ENCODE data around the gene ECHDC3.

ECHDC3 gene

DNA sequence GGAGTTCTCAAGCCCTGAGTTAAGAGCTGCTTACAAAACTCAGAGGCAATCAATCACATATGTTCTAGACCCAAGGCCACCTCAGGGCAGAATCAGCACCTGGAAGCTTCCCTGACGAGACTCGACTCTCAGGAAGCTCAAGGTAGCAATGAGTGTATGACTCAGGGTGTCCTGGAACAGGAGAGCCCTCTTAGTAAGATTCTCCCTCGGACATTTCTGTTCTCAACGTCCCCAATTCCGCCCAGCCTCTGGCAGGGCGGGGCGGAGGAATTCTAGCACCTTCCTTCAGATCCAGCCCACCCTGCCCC, 41.3 kb downstream of the ECHDC3 start:
- DNase-seq (ENCODE audit: low spot score) = no peak

DNA sequence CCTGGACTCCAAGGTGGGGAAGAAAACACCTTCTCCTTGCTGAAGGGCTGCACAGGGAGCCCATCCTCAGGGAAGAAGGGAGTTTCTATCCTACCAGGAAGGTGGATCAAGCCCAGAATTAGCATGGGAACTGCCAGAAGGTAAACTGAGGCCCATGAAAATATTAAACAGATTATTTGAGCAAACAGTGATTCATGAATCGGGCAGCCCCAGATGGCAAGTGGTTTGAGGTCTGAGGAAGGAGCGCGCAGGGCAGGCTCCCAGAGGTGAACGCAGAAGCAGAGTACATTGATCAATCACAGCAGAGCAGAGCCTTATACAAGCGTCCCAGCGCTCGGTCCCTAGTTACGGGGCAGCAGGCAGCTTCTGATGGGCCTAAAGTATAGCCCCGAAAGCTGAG, 45.2 kb downstream of the ECHDC3 start:
- DNase-seq (ENCODE audit: low spot score) = no peak

DNA sequence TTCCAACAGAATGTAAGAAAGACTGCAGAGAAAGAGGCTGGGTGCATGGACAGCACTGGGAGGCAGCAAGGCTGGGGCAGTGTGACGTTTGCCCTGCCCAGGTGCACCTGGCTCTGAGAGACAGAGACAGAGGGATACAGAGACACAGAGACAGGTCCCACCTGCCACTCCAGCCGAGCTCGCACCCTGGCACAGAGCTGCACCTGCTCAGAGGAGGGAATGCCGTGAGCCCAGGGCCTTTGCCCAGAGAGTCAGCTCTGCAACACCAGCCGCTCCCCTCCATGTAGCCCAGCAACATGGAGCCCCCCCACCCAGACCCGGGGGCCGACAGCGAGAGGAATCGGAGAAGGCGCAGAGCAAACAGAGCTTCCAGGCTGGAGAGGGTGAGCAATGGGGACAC, 45.7 kb downstream of the ECHDC3 start:
- DNase-seq (ENCODE audit: low spot score) = no peak

DNA sequence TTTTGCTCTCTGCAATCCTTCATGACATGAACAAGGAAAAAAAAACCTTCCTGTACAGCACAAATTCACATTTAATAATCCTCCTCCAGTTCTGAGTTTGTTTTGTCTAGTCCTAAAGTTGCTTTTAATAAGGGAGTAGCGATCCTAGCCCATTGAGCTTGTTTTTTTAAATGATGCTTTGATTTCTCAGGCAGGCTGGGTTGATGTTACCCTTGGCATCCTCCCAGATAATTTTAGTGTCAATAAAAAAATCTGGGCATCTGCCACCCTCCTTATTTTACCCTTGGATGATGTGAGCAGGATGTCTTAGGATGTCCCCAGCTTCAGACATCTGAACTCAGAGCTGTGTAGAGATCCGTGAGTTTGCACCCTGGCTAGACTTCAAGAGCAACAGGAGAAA, 47.1 kb downstream of the ECHDC3 start:
- DNase-seq (ENCODE audit: low spot score) = no peak

DNA sequence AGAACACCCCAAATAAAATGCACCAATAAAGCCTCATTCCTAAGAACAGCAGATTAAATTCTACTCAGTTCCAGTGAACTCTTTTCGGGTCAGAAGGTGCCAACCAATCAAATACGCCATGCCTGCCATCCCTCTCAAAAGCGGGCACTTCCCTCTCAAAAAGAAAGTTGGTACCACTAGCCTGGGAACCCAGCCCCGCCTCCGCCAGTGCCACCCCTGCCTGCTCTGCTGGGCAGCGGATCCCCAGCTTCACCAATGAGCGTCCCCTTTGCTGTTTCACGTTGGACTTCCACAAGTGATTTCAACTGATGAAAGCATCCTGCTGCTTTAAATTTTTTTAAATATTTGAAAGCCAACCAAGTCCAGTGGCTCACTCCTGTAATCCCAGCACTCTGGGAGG, 47.8 kb downstream of the ECHDC3 start:
- DNase-seq (ENCODE audit: low spot score) = no peak

DNA sequence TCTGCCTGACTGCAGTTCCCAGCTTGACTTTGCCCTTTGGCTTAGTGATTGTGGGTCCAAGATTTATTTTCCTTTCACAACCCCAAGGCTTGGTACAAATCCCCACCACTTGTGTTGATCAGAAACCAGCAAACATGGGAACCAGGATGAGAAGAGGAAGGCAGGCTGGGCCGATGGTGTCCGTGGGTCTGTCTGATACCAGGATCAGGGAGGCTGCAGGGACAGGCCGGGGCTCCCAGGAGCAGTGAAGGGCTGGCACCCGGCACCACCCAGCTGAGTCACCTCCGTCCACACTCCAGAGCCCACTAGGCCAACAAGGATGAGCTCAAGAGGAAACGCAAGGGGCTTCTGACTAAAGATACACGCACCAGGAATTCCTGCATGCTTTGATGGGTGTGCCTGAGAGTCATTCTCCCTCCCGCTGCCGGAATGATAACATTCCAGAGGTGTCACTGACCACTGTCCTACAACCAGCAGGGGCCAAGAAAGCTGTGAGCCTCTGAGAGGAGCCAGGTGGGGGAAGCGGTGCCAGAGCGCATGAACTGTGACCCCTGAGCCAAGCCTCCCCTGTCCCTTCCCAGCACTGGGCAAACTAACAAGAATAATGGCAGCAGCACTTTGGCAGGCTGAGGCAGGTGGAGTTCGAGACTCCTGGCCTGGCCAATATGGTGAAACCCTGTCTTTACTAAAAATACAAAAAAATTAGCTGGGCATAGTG, 51.7 kb downstream of the ECHDC3 start:
- no peak for DNase-seq (ENCODE audit: low spot score)

DNA sequence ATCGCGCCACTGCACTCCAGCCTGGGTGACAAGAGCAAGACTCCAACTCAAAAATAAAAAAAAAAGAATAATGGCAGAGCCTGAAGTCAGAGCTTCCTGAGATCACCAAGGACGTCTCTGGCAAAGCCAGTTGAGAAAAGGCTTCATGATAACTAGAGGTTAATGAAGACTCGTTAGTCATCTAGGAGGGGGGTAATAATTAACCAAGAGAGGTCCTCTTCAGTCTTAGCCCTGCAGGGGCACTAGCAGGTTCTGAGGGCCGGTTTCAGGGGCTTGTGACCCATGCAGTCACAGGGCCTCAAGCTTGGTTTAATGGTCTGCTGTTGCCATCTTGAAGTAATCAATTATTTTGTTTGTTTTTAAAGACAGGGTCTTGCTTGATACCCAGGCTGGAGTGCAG, 52.4 kb downstream of the ECHDC3 start:
- DNase-seq (ENCODE audit: low spot score) = no peak

DNA sequence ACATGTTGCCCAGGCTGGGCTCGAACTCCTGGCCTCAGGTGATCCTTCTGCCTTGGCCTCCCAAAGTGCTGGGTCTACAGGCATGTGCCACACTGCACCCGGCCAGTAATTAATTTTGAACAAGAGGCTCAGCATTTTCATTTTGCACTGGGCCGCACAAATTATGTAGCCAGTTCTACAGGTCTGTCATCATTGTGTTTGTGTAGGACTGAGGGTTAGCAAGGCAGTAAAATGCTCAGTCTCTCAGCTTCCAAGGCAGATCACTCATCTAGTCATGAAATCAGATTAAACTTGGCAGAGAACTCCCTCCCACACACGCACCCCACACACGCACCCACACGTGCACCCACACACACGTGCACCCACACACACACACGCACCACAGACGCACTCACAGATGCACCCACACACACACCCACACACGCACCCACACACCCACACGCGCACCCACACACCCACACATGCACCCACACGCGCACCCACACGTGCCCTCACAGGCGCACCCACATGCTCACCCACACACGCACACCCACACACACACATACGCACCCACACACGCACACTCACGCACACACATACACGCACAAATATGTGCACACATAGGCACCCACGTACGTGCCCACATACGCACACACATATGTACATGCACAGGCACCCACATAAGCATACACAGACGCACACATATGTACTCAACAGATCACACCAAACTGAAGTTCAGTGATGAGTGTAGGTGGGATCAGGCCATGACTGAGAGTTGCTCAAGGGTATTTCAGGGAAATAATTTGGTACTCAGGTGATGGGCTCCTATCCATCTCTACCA, 53.1 kb downstream of the ECHDC3 start:
- DNase-seq (ENCODE audit: low spot score) = no peak

DNA sequence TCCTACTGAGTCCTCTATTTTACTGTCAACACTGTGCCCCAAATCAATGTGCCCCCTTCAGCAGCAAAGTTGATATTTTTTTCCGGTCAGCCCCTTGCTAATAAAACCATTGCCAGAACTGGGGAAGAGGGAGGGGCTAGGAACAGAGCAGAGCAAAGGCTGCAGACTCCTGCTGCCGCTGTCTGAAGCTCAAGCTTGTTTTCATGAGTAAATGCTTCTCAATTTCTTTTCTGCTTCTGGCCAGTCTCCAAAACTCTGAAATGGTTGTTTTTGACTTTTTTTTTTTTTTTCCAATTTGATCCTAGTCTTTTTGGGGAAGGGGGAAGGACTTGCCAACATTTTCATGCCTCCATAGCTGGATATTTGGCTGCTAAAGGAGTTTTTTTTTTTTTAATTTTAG, 54.3 kb downstream of the ECHDC3 start:
- no peak for DNase-seq (ENCODE audit: low spot score)

DNA sequence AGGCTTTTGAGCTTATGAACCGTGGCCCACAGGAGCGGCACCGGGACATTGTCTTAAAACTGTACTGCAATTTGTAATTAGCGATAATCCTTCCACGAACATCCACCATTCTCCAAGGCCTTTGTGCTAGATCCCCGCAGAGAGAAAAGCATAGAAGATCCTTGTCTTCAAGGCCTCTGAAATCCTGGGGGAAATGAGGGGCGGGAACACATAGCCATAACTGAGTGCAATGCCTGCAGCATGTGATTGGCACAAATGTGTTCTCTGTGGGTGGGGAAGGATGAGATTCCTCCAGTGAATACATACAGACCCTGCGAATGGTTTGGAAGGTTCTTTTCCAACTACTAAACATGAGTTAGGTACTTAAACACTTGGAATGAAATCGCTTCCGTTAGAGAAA, 55.1 kb downstream of the ECHDC3 start:
- no peak for DNase-seq (ENCODE audit: low spot score)

DNA sequence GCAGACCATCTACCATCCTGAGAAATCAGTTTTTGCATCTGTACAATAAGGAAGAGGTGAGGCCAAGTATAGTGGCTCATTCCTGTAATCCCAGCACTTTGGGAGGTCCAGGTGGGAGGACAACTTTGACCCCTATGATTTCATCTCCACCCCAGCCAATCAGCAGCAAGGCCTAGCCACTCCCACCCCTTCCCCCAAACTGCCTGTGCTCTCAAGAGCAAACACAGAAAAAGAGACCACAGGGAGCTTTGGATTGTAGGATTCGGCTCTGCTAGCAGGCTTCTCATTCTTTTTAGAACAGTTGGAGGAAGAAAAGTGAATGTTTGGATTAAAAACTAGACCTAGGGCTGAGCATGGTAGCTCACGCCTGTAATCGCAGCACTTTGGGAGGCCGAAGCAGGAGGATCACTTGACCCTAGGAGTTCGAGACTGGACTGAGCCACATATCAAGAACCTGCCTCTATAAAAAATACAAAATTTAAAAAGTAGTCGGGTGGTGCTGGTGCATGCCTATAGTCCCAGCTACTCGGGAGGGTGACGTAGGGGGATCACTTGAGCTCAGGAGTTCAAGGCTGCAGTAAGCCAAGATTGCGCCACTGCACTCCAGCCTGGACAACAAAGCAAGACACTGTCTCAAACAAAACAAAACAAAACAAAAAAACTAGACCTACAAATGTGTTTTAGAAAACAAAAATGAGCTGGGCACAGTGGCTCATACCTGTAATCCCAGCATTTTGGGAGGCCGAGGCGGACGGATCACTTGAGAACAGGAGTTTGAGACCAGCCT, 55.9 kb downstream of the ECHDC3 start:
- no peak for DNase-seq (ENCODE audit: low spot score)

DNA sequence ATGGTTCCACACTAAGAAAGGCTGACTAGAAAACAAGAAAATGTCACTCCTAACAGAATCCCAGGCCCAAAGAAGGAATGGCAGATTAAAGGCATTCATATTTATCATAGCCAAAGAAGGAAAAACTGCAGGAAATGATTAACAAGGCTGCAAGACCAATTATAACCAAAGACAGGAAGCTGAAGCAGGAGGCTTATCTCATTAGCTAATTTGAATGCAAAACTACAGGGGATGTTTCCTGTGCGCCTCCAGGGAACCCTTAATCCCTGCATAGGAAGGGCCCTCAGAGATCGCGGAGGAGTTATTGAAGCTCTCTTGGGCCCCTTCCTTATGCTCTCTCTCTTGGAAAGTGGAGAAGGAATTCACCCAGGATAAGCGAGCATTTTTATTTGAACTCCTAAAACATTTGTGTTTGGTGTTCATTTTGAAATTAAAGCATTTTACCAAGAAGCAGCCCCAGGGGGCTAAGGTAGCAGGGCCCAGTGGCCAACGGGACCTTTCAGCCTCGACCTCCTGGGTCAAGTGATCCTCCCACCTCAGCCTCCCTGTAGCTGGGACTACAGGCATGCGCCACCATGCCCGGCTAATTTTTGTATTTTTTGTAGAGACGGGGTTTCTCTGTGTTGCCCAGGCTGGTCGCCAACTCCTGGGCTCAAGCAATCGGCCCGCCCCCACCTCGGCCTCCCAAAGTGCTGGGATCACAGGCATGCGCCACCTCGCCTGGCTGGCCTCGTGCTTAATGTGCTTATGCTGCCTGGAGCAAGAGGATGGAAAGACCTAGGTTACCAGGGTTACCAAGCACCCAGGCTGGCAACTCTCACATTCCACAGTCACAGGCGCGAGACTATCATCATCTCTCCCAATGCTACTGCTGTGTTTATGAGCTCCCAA, 56.9 kb downstream of the ECHDC3 start:
- DNase-seq (ENCODE audit: low spot score) = no peak

DNA sequence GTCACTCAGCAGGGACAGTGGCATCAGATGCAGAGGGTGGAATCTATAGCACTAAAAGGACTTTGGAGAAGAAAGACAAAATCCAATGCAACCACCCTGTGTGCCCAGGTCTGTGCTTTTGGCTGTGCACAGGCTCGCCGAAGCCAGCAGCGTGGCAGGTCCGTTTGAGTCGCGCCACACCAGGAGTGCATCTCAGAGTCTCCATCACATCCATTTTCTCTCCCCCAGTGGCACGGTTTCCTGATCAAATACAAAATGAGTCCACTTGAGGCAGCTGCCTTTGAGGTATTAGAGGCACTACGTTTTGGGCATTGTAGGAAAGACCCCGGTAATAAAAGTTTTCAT, 57.5 kb downstream of the ECHDC3 start:
- no peak for DNase-seq (ENCODE audit: low spot score)

DNA sequence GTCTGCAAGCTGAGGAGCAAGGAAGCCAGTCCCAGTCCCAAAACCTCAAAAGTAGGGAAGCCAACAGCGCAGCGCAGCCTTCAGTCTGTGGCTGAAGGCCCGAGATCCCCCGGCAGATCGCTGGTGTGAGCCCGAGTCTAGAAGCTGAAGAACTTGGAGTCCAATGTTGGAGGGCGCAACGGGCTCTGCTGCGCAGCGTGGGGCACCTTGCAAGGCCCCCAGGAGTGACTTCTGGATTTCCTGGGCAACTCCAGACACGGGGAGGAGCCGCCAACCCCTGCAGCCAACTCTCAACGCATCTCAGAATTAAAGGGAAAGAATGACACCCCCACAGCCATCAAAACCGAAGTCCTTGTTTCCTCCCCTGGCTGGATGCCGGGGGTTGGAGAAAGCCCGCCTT, 62.2 kb downstream of the ECHDC3 start:
- DNase-seq (ENCODE audit: low spot score) = no peak

DNA sequence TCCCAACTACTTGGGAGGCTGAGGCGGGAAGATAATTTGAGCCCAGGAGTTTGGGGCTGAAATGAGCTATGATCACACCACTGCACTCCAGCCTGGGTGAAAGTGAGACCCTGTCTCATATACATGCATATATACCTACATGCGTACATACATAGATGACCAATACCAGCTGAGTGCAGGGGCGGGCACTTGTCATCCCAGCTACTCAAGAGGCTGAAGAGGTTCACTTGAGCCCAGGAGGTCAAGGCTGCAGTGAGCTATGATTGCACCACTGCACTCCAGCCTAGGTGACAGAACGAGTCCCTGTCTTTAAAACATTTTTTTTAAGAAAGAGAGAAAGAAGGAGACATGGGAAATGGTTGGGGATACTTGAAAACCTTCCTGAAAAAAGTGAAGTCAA, 63.6 kb downstream of the ECHDC3 start:
- no peak for DNase-seq (ENCODE audit: low spot score)

DNA sequence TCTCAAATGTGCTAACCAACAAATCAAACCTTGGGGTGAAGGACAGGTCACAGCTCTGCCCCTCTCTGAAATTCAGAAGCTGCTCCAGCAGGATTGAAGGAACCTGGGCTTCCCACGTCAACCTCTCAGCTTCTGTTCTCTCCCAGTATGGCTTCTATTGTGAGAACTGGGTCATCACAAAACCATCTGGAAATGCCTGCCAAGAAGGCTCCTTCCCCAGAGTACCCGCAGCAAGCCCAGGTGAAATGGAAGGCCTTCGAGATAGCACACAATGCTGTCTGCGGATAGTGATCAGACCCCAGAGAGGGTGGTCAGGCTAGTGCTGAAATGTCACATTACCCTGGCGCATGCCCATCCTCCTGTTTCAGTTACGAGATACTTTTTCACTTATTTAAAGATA, 64.5 kb downstream of the ECHDC3 start:
- DNase-seq (ENCODE audit: low spot score) = peak; percentile 66

DNA sequence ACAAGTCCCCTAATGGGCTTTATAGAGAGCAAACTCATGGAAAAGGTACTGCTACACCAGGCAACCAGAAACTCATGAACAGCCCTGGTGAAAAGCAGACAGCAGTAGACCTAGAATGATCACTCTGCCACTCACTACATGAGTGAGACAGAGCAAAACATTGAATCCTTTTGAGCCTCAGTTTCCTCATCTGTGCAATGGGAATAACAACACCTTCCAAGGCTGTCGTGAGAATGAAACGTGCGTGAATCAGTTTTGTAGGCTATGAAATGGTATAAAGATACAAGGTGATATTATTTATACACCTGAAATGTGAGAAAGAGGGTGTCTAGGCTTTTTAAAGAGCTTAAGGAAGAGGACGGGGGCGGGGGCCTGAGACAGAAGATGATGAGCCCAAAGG, 66.6 kb downstream of the ECHDC3 start:
- DNase-seq (ENCODE audit: low spot score) = no peak

DNA sequence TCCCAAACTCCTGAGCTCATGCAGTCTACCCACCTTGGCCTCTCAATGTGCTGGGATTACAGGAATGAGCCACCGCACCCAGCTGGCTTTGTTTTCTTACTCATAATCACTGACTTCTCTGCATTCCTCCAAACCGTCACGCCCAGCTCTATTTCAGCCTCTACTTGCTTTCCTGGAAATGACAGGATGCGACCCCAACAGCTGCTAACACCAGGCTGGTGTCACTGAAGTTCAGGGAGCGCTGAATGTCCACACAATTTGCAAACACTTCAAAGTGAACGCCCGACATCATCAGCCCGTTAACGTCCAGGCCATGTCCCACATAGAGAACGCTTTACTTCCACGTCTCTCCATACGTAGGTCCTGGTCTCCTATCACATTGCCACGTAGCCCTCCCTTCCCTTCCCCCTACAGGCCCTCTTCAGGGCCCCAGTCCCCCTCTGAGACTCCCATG, 68.2 kb downstream of the ECHDC3 start:
- no peak for DNase-seq (ENCODE audit: low spot score)

DNA sequence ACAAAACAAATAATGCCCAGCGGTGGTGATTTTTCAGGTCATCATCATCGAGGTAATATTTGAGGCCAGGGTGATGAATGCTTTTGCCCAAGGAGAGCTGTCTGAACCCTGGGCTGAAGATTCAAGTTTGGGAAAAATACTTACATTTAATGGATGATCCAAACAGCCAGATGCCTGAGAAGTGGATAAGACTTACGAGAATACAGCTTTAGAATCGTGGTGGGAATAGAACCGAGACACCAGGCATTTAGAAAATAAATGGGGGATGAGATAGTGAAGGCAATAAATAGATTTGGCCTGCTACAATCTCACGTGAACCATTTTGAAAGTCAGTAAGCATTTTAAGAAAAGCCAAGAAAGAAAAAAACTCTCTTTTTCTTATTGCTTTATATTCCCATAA, 68.8 kb downstream of the ECHDC3 start:
- DNase-seq (ENCODE audit: low spot score) = no peak

DNA sequence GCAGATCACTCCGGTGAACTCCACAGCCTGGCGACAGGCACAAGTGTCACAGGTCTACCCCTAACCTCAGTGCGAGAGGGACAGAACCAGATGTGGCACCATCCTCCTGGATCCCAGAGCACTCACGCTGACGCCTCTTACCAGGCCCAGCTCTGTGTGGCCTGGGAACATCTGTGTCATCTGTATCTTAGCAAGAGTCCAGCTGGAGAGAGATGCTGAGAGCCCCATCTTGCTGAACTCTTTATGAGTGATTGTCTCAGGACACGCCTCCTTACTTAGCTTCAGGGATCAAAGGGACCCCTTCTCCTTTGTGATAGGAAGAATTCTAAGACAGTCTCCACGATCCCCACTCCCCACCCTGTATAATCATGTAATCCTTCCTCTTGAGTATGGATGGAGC, 71.0 kb downstream of the ECHDC3 start:
- no peak for DNase-seq (ENCODE audit: low spot score)

All from cerebellar cortex (tissue), 1 donor.